Left cardiac atrium (tissue), 2 donors: ENCODE measurements around the gene CRELD1. TPM values are rescaled to one million over a fixed set of nuclear protein-coding genes. Genes with fewer than 3 reads are reported as not detected.

Source experiments
- total RNA-seq, 2 donors: library from RNA; stranded (reverse); fragmentation: NEBNext Ultra II Directional; extraction: Animal tissue kit (Norgen Biotek cat#: 25700); gene quantifications; one replicate each; pipeline ENCODE4 v1.2.1, GENCODE V29; 2021
- donor health status: DM: no; HTN: yes; CAD: no; lungs with severe emphysema.
- donor health status: DM: yes; HTN: yes; CAD: no.

The CRELD1 gene
- total RNA-seq, 2 donors from 2014 or later = 47.4 to 59.8 TPM

Other genes with a start within 250 kb of the CRELD1 start
- gene CPNE9, start 230.0 kb upstream of the CRELD1 start, total RNA-seq = under 1 TPM in 1 of 2 donors, not detected in 1; 0.10 TPM
- gene BRPF1, start 202.1 kb upstream of the CRELD1 start, total RNA-seq = 10 to 100 TPM; 10.2 to 14.6 TPM
- gene OGG1, start 183.9 kb upstream of the CRELD1 start, total RNA-seq = 10 to 100 TPM; 11.8 to 12.6 TPM
- gene CAMK1, start 163.9 kb upstream of the CRELD1 start, total RNA-seq = 10 to 100 TPM; 24.2 to 27.4 TPM
- 10 to 100 TPM; 42.0 to 42.7 TPM for gene TADA3, start 141.4 kb upstream of the CRELD1 start, total RNA-seq
- 10 to 100 TPM; 80.8 to 96.2 TPM for gene ARPC4, start 140.8 kb upstream of the CRELD1 start, total RNA-seq
- 10 to 100 TPM; 15.4 to 20.4 TPM for gene TTLL3, start 123.6 kb upstream of the CRELD1 start, total RNA-seq
- 10 to 100 TPM; 26.2 to 36.3 TPM for gene RPUSD3, start 89.8 kb upstream of the CRELD1 start, total RNA-seq
- 100 to 1,000 TPM in 1 of 2 donors, 10 to 100 TPM in 1; 63.3 to 127 TPM for gene CIDEC, start 53.6 kb upstream of the CRELD1 start, total RNA-seq
- 10 to 100 TPM; 20.7 to 25.6 TPM for gene JAGN1, start 43.2 kb upstream of the CRELD1 start, total RNA-seq
- gene IL17RE, start 31.0 kb upstream of the CRELD1 start, total RNA-seq = 1 to 10 TPM; 1.8 to 2.2 TPM
- gene IL17RC, start 16.7 kb upstream of the CRELD1 start, total RNA-seq = 10 to 100 TPM; 33.2 to 34.6 TPM
- 1 to 10 TPM in 1 of 2 donors, under 1 TPM in 1; 0.97 to 1.4 TPM for gene PRRT3, start 18.6 kb downstream of the CRELD1 start, total RNA-seq
- gene EMC3, start 53.0 kb downstream of the CRELD1 start, total RNA-seq = 10 to 100 TPM; 80.0 to 86.7 TPM
- gene FANCD2, start 92.6 kb downstream of the CRELD1 start, total RNA-seq = 1 to 10 TPM in 1 of 2 donors, under 1 TPM in 1; 0.71 to 1.8 TPM
- gene FANCD2OS, start 174.4 kb downstream of the CRELD1 start, total RNA-seq = not detected
- gene BRK1, start 181.8 kb downstream of the CRELD1 start, total RNA-seq = 10 to 100 TPM; 84.8 to 95.0 TPM
- gene VHL, start 207.9 kb downstream of the CRELD1 start, total RNA-seq = 10 to 100 TPM; 15.3 to 16.3 TPM
- gene IRAK2, start 231.1 kb downstream of the CRELD1 start, total RNA-seq = 1 to 10 TPM; 1.7 to 1.8 TPM